IMR-90 (cell line): ENCODE data around the gene CDC42BPG. TPM values are rescaled to one million over a fixed set of nuclear protein-coding genes. Genes with fewer than 3 reads are reported as not detected.

Experiments
- ATAC-seq: fragments of 200-7000 bp; cut with Tn5 transposase; 2 replicates; pipeline ENCODE4 v1.9.1; 2020; ENCODE audit warnings: low read depth, mild to moderate bottlenecking, moderate library complexity
- BruUV-seq: library from RNA; stranded (reverse); fragments of 400-500 nt; replicated peaks from 2 replicates; lab custom pipeline; 2021; lab: Mats Ljungman, UMichigan
- CTCF ChIA-PET: fragments of 300-600 bp; formaldehyde crosslinking; extraction: SDS; loops from one replicate; lab custom pipeline; 2021; ENCODE audit warnings: antibody characterized with exemption; lab: Yijun Ruan, JAX
- POLR2A ChIA-PET: fragments of 300-600 bp; sonication (Branson Sonifier 250); formaldehyde crosslinking; loops from one replicate; lab custom pipeline; 2022; ENCODE audit warnings: antibody characterized with exemption; ENCODE audit not compliant: unreplicated experiment; lab: Charles Lee
- DNase-seq: peaks from one replicate; pipeline ENCODE4 v3.0.0; 2013
- H2AFZ ChIP-seq: replicated peaks from 2 replicates; pipeline ENCODE3; 2013; ENCODE audit warnings: low read length, mild to moderate bottlenecking; ENCODE audit not compliant: poor library complexity
- H2AK5ac ChIP-seq: 2 replicates; pipeline ENCODE4 v1.6.1; 2013; ENCODE audit warnings: low read depth, low read length, inconsistent platforms
- H2AK9ac ChIP-seq: replicated peaks from 2 replicates; pipeline ENCODE3; 2013; ENCODE audit warnings: mild to moderate bottlenecking, low read depth, low read length, moderate library complexity; ENCODE audit not compliant: poor library complexity
- H2BK120ac ChIP-seq: 2 replicates; pipeline ENCODE4 v1.6.1; 2013; ENCODE audit warnings: low read depth, low read length, inconsistent platforms
- H2BK15ac ChIP-seq: 3 replicates; pipeline ENCODE4 v1.6.1; 2013; ENCODE audit warnings: low read depth, low read length, inconsistent platforms
- H2BK20ac ChIP-seq: 2 replicates; pipeline ENCODE4 v1.6.1; 2013; ENCODE audit warnings: low read depth, mild to moderate bottlenecking, inconsistent platforms, low read length, moderate library complexity
- H2BK5ac ChIP-seq: 2 replicates; pipeline ENCODE4 v1.6.1; 2013; ENCODE audit warnings: mild to moderate bottlenecking, low read depth, low read length, inconsistent platforms; ENCODE audit not compliant: poor library complexity, severe bottlenecking
- H3K14ac ChIP-seq: replicated peaks from 2 replicates; pipeline ENCODE4 v1.6.1; 2013; ENCODE audit warnings: low read depth, low read length, inconsistent platforms
- H3K18ac ChIP-seq: 2 replicates; pipeline ENCODE4 v1.6.1; 2013; ENCODE audit warnings: low read depth, low read length, control low read depth
- H3K23ac ChIP-seq: 2 replicates; pipeline ENCODE4 v1.6.1; 2013; ENCODE audit warnings: low read depth, low read length, inconsistent platforms
- H3K27ac ChIP-seq: 2 replicates; pipeline ENCODE4 v1.5.1; 2013; ENCODE audit warnings: mild to moderate bottlenecking, control low read depth, low read length; ENCODE audit not compliant: insufficient read depth
- H3K27me3 ChIP-seq: 2 replicates; pipeline ENCODE4 v1.6.1; 2013; ENCODE audit warnings: low read length; ENCODE audit not compliant: control insufficient read depth, insufficient read depth
- H3K36me3 ChIP-seq: 2 replicates; pipeline ENCODE4 v1.6.1; 2013; ENCODE audit warnings: low read length, mixed read lengths; ENCODE audit not compliant: control insufficient read depth, insufficient read depth
- H3K4ac ChIP-seq: 2 replicates; pipeline ENCODE4 v1.6.1; 2013; ENCODE audit warnings: low read depth, low read length, inconsistent platforms
- H3K4me1 ChIP-seq: 2 replicates; pipeline ENCODE4 v1.6.1; 2013; ENCODE audit warnings: low read length, mixed read lengths; ENCODE audit not compliant: control insufficient read depth, insufficient read depth
- H3K4me2 ChIP-seq: 2 replicates; pipeline ENCODE4 v1.6.1; 2013; ENCODE audit warnings: low read depth, mild to moderate bottlenecking, control low read depth, low read length, moderate library complexity
- H3K4me3 ChIP-seq: 2 replicates; pipeline ENCODE4 v1.5.1; 2013; ENCODE audit warnings: low read depth, mild to moderate bottlenecking, control low read depth, low read length, moderate library complexity; ENCODE audit not compliant: insufficient read depth
- H3K56ac ChIP-seq: 2 replicates; pipeline ENCODE4 v1.6.1; 2013; ENCODE audit warnings: low read length, inconsistent platforms; ENCODE audit not compliant: insufficient read depth; ENCODE audit errors: extremely low read depth
- H3K79me1 ChIP-seq, 2 experiments: 2 replicates each; pipeline ENCODE4 v1.6.1; 2013; ENCODE audit warnings: low read length in 2 of 2, inconsistent platforms in 1 of 2, low read depth in 1 of 2
- H3K9ac ChIP-seq: 2 replicates; pipeline ENCODE4 v1.6.1; 2013; ENCODE audit warnings: low read depth, low read length, control low read depth
- H3K9me1 ChIP-seq: 2 replicates; pipeline ENCODE4 v1.6.1; 2013; ENCODE audit warnings: low read length, inconsistent platforms; ENCODE audit not compliant: insufficient read depth
- H3K9me3 ChIP-seq: 2 replicates; pipeline ENCODE4 v1.6.1; 2013; ENCODE audit warnings: low read length; ENCODE audit not compliant: control insufficient read depth, insufficient read depth
- H4K20me1 ChIP-seq: 2 replicates; pipeline ENCODE4 v1.6.1; 2013; ENCODE audit warnings: low read length, inconsistent platforms; ENCODE audit not compliant: insufficient read depth
- H4K5ac ChIP-seq: 2 replicates; pipeline ENCODE4 v1.6.1; 2013; ENCODE audit warnings: mild to moderate bottlenecking, low read depth, low read length, control low read depth
- H4K8ac ChIP-seq, 2 experiments: 2 replicates each; pipeline ENCODE4 v1.6.1; 2013; ENCODE audit warnings: low read depth in 2 of 2, low read length in 2 of 2, control low read depth in 1 of 2, inconsistent platforms in 1 of 2
- H4K91ac ChIP-seq: 2 replicates; pipeline ENCODE4 v1.6.1; 2013; ENCODE audit warnings: low read depth, low read length, inconsistent platforms; ENCODE audit not compliant: insufficient read depth
- NFE2L2 ChIP-seq: fragments of 150-350 bp; IDR thresholded peaks from 2 replicates; pipeline ENCODE4 v1.6.1; 2016; ENCODE audit warnings: low read depth, mild to moderate bottlenecking, low read length
- POLR2A ChIP-seq: IDR thresholded peaks from 2 replicates; pipeline ENCODE4 v1.6.1; 2012; ENCODE audit warnings: mild to moderate bottlenecking, low read depth, low read length
- SMC3 ChIP-seq: fragments of 150-350 bp; IDR thresholded peaks from 2 replicates; pipeline ENCODE4 v1.6.1; 2016; ENCODE audit warnings: low read depth, mild to moderate bottlenecking, antibody characterized with exemption, low read length, moderate library complexity
- whole genome bisulfite sequencing, 2 experiments: methylation state at CpG; one replicate each; pipeline versions ENCODE4 v1.1.5 to v1.1.7; 2013; ENCODE audit warnings: missing lambda C conversion rate in 2 of 2; ENCODE audit not compliant: insufficient read length in 1 of 2; ENCODE audit errors: extremely low coverage in 2 of 2; 5-methylcytosine and 5-hydroxymethylcytosine counted together
- dilution Hi-C: fragments of 300-500 bp; cut with HindIII; formaldehyde crosslinking; loops from one replicate; pipeline ENCODE4 v1.14.3; 2018; ENCODE audit warnings: low sequenced_read_pairs; ENCODE audit not compliant: unreplicated experiment
- in situ Hi-C: fragments of 300-500 bp; cut with MboI; formaldehyde crosslinking; loops from 3 replicates; pipeline ENCODE4 v1.14.3; 2019; ENCODE audit warnings: low sequenced_read_pairs, inconsistent platforms, mixed read lengths
- intact Hi-C: fragments of 100-400 bp; cut with micrococcal nuclease; formaldehyde crosslinking; loops from 2 replicates; pipeline ENCODE4 v1.10.0; 2022
- polyA plus RNA-seq, 3 experiments: library from polyadenylated mRNA; depleted of rRNA; stranded (reverse); fragments of >200 nt; gene quantifications; 2 replicates each; pipeline ENCODE4 v1.2.3, GENCODE V29; 2012; ENCODE audit warnings: low replicate concordance in 1 of 3
- total RNA-seq: library from RNA; depleted of rRNA; stranded (reverse); fragments of >200 nt; gene quantifications from 2 replicates; pipeline ENCODE4 v1.2.3, GENCODE V29; 2012

Gene CDC42BPG
- total and polyA plus RNA-seq, 2 of the 4 experiments (the other 2 are of a cell fraction): under 0.01 to 0.12 TPM

DNA sequence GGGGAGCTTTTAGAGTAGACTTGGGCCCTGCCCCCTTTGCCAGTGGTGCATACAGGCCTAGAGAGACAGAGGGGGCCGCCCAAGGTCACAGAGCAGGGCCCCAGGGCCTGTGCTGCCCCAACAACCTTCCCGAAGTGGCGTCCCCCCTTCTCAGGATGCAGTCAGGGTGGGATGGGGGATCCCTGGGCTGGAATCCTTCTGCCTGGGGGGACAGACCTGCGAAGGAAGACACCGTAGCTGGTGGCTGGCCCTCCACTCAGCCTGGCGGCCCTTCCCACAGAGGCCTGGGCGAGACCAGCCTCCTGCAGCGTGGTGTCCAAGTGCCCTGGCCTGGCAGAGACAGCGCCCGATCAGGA lies 48.4 kb upstream of the CDC42BPG start:
- H2AFZ ChIP-seq: no peak overlapping the region
- no peak overlapping the region for H3K4me3 ChIP-seq
- in situ Hi-C loops (loop anchor here (5.0 kb wide), 1 partner anchor 46 kb away; no protein-coding TSS in a partner anchor), dilution Hi-C loops (no loop called here), intact Hi-C loops (no loop called here)
- no peak overlapping the region for H3K27ac ChIP-seq
- H2AK5ac ChIP-seq: no peak overlapping the region
- no peak overlapping the region for H2BK15ac ChIP-seq
- H3K23ac ChIP-seq: no peak overlapping the region
- H4K5ac ChIP-seq: no peak overlapping the region
- no peak for ATAC-seq
- H3K4me1 ChIP-seq: peaks cover 3% of the 10 kb centered on the region; the same call in 1 of the 2 replicates
- 85% methylated on average over 4 of the region's 10 CpGs; no CpG with 5 or more reads in 1 of the 2 experiments for WGBS, 2 experiments
- H2BK120ac ChIP-seq: no peak overlapping the region
- no peaks in the 10 kb centered on the region for H3K9me3 ChIP-seq
- peaks cover 4% of the 10 kb centered on the region; the same call in 1 of the 2 replicates for H4K20me1 ChIP-seq
- no peaks in the 10 kb centered on the region for H3K27me3 ChIP-seq
- TF ChIP-seq POLR2A (no peak), NFE2L2 (no peak), SMC3 (no peak)
- no TSS peak for BruUV-seq
- no peak overlapping the region for H3K4ac ChIP-seq
- no peak overlapping the region for H3K56ac ChIP-seq
- no peak overlapping the region for H3K14ac ChIP-seq
- peaks cover 15% of the 10 kb centered on the region; the same call in 1 of the 2 replicates for H3K36me3 ChIP-seq
- no peak overlapping the region for H3K9ac ChIP-seq
- H4K8ac ChIP-seq: no peak overlapping the region
- POLR2A ChIA-PET: no interaction called here
- H3K9me1 ChIP-seq: 0 out of 2 replicates have a peak, but pooled peaks cover 3% of the 10 kb centered on the region
- no peak for DNase-seq
- CTCF ChIA-PET: no interaction called here
- H2BK20ac ChIP-seq: no peak overlapping the region
- no peak overlapping the region for H4K91ac ChIP-seq
- H3K4me2 ChIP-seq: no peak overlapping the region
- H3K79me1 ChIP-seq: peaks cover 0 to 3% of the 10 kb centered on the region in 2 experiments; a peak in 1 of 4 replicates
- H3K18ac ChIP-seq: no peak overlapping the region
- H2AK9ac ChIP-seq: no peak overlapping the region
- no peak overlapping the region for H2BK5ac ChIP-seq
